Fibroblast of lung (primary cell): ENCODE results near the gene OPRM1.

Experiments
- EZH2 ChIP-seq: IDR thresholded peaks from 2 replicates; pipeline ENCODE4 v1.5.1; 2012; ENCODE audit warnings: low read length, control low read depth, mild to moderate bottlenecking; ENCODE audit errors: missing control alignments
- TF ChIP-seq, protein P1 (sequence below), 2 donors: IDR thresholded peaks in 1 of 2; conservative IDR thresholded peaks in 1 of 2; 1 replicate in 1 of 2; 2 replicates in 1 of 2; pipeline ENCODE4 v1.5.1; 2011 to 2012; ENCODE audit warnings: low read length in 2 of 2, control low read depth in 1 of 2, inconsistent platforms in 1 of 2, low read depth in 1 of 2, mild to moderate bottlenecking in 1 of 2

DNA sequence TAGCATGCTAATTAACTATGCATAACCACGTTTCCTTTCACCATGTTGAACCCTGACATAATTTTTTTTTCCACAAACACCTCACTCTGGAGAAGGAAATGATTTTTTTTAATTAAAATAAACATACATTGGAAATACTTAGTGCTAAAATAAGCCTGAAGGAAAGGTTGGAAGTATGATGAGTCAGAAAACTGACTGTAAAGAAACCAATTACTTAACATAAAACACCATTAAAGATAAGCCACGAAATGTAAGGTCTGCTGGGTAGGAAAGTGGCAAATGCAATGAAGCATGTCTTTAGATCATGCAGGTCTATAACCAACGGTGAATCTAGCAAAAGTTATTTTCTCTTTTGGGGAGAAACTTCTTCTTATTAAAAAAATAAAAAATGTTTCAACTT lies 47.5 kb downstream of the OPRM1 start:
- TF ChIP-seq, protein P1, sequence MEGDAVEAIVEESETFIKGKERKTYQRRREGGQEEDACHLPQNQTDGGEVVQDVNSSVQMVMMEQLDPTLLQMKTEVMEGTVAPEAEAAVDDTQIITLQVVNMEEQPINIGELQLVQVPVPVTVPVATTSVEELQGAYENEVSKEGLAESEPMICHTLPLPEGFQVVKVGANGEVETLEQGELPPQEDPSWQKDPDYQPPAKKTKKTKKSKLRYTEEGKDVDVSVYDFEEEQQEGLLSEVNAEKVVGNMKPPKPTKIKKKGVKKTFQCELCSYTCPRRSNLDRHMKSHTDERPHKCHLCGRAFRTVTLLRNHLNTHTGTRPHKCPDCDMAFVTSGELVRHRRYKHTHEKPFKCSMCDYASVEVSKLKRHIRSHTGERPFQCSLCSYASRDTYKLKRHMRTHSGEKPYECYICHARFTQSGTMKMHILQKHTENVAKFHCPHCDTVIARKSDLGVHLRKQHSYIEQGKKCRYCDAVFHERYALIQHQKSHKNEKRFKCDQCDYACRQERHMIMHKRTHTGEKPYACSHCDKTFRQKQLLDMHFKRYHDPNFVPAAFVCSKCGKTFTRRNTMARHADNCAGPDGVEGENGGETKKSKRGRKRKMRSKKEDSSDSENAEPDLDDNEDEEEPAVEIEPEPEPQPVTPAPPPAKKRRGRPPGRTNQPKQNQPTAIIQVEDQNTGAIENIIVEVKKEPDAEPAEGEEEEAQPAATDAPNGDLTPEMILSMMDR (conservative IDR thresholded peaks at IDR 0.05 in 1 of 2, IDR thresholded peaks at IDR 0.05 in 1 of 2; ENCODE audit: low read depth in 1 of 2, low read length in 2 of 2): no peak
- TF ChIP-seq EZH2: no peak
